CMK (cell line): ENCODE results near the gene TYW3.
"Not testable (repeated sequence)": the region's sequence is repeated elsewhere in the genome, so short reads cannot be mapped to it uniquely, and the experiment has no call there.

Source experiments
- DNase-seq: peaks from one replicate; pipeline ENCODE4 v3.0.0-alpha.2; 2010; ENCODE audit warnings: low read depth

TYW3 gene

GRCh38 chr1:74731399-74732052, 1.4 kb upstream of the TYW3 start:
- peak; percentile 59 for DNase-seq

DNA sequence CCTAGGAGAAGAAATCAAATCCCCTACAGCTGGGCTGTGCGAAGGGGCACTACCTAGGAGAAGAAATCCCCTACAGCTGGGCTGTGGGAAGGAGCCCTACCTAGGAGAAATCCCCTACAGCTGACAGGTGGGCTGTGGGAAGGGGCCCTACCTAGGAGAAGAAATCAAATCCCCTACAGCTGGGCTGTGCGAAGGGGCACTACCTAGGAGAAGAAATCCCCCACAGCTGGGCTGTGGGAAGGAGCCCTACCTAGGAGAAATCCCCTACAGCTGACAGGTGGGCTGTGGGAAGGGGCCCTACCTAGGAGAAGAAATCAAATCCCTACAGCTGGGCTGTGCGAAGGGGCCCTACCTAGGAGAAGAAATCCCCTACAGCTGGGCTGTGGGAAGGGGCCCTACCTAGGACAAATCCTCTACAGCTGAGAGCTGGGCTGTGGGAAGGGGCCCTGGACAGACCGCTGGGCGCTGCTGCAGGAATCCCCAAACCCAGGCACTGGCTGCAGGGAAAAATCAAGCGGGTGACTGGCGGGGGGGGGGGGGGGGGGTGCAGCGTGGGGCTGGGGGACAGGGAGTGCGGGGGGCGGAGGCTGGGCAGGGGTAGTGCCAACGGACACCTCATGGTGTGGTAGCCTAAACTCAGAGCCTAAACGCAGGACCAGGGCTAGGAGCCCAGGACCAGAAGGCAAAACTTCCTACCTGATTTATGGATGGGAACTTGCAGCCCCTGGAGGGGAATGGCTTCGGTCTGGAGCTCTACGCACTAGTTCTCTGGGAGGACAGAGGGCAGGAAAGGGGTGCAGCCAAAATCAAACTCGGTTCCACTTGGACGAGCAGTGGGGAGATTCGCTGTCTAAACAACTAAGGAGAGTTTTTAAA, 643 bp upstream of the TYW3 start:
- DNase-seq: not testable (repeated sequence)

DNA sequence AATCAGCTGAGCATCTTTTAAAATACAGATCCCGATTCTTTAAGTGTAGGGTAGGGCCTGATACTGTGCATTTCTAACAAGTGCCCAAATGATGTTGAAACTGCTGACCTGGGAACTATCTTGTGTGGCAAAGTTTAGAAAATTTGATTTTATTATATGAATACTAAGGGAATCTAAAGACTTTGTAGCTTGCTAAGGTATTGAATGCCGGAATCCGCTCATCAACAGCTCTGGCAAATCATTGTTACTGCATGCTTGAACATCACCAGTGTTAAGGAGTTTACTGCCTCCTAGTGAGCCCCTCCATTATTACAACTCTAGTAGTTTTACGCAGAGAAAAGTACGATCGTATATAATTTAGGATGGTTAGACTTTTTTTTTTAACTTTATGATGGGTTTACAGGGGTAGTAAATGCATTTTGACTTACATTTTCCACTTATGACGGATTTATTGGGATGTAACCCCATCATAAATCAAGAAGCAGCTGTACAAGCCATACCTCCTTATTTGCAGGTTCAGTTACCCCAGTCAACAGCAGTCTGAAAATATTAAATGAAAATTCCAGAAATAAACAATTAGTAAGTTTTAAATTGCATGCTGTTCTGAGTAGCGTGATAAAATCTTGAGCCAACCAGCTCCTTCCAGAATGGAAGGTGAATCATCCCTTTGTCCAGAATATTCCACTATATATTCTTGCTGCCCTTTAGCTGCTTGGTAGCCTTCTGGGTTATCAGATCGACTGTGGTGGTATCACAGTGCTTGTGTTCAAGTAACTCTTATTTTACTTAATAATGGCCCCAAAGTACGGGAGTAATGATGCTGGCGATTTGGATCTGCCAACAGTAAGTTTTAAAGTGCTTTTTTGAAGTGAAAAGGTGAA, 892 bp downstream of the TYW3 start:
- peak; percentile 73 for DNase-seq

- no peak for DNase-seq
Observed at GRCh38 chr1:74737333-74737732, 4.4 kb downstream of the TYW3 start.

- not testable (repeated sequence) for DNase-seq
Observed at GRCh38 chr1:74740307-74740980, 7.5 kb downstream of the TYW3 start.

DNA sequence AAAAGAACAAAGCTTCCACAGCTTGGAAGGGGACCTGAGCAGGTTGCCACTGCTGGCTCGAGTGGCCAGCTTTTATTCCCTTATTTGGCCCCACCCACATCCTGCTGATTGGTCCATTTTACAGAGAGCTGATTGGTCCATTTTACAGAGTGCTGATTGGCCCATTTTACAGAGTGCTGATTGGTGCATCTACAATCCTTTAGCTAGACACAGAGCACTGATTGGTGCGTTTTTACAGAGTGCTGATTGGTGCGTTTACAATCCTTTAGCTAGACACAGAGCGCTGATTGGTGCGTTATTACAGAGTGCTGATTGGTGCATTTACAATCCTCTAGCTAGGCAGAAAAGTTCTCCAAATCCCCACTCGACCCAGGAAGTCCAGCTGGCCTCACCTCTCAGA, 12.3 kb downstream of the TYW3 start:
- DNase-seq: not testable (repeated sequence)

DNA sequence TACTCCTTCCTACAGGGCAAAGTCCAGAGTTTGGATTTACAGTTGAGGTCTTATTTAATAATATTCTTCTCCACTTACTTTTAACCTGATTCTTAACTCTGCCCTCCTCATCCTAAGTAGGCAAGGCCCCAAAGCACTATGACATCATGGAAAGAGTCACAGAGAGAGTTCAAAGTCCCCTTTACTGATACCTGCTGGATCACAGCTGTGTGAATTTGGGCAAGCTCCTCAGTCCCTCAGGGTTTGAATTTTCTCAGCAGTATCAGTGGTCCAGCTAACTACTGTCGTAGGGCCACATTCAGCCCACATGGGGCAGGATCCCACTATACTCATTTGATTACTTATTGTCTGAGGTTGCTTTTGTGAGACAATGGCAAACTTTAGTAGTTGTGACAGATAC, 16.0 kb downstream of the TYW3 start:
- DNase-seq: no peak

GRCh38 chr1:74753104-74753503, 20.2 kb downstream of the TYW3 start:
- no peak for DNase-seq

GRCh38 chr1:74755475-74755874, 22.5 kb downstream of the TYW3 start:
- DNase-seq: no peak

- not testable (repeated sequence) for DNase-seq
Observed at GRCh38 chr1:74756650-74757049, 23.7 kb downstream of the TYW3 start.

DNA sequence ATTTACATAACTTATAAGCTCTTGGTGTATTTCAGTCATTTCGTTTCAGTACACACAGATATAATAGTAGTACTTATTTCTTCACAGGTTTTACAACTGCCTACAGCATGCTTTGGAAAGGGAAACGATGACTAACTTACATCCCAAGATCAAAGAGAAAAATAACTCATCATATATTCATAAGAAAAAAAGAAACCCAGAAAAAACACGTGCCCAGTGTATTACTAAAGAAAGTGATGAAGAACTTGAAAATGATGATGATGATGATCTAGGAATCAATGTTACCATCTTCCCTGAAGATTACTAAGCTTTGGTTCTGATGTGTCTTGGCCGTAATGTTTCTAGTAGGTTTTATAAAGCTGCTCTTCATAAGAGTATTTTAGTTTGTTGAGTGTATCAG, 30.9 kb downstream of the TYW3 start:
- DNase-seq: no peak

DNA sequence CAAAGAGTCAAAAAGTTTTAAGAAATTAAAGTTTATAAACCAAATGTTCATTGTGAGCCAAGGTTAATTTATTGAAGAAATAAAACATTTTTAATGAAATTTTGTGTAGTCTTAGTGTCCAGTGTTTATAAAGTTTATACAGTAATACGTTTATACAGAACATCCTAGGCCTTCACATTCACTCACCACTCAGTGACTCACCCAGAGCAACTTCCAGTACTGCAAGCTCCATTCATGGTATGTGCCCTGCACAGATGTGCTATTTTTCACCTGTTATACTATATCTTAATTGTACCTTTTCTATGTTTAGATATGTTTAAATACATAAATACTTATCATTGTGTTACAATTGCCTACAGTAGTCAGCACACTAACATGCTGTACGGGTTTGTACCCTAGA, 33.6 kb downstream of the TYW3 start:
- no peak for DNase-seq

DNA sequence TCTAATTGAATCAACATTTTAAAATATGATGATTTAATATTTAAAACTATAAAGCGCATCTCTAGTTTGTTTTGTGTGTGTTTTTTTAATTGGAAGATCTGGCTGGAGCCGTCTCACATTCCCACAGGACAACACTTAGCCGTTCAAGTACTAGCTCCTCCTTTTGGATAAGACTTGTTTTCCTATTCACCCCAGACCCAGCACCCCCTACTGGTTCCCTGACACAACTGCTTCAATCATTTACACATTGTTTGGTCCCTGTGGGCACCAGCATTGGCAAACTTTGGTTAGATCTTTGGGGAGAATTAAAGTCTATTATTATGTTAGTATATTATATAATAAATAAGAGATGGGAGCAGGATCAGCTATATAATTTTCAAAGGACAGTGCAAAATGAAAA, 34.5 kb downstream of the TYW3 start:
- peak; percentile 18 for DNase-seq

DNA sequence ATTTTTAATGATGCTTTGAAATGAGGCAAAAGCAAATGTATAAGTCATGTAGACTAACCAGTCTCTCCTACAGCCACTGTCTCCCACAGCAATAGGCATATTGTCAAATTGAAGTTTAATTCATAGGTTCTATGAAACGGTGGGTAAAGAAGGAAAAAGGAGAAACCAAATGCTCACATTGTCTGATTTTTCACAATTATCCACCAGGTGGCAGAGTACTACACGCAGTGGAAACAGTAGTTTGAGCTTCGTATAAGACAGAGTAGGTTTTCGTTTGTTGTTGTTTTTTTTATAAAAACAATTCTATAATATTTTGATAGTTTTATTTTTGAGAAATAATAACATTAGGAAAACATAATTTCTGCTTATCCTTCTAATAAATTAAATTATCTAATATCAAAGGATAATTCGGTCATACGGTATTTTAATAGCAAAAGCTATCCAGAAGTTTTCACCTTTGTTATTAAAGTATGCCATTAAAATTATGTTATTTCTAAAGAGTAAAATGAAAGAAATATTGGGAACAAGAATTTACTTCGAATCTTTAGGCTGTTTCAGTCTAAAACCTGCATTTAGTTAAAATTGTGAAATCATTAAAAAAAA, 39.1 kb downstream of the TYW3 start:
- no peak for DNase-seq

GRCh38 chr1:74772945-74773344, 40.0 kb downstream of the TYW3 start:
- DNase-seq: no peak

GRCh38 chr1:74773582-74773981, 40.6 kb downstream of the TYW3 start:
- no peak for DNase-seq

DNA sequence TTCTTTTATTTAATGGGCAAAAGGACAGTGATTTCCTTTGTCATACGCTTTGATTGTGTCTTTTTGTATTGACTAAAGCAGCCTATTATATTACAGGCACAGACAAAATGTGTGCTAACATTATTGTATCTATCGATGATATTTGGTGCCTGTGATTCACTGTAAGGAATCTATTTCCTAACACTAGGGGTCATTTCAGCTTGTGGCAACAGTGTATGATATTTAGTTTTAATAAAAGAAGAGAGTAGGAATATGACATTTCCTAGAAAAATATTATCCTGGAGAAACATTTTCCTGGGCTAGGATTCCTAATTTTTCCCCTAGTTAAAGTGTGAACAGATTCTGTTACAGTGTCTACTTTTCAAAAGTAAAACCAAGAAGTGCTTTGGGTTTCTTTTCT, 42.8 kb downstream of the TYW3 start:
- DNase-seq: no peak

- DNase-seq: no peak
Observed at GRCh38 chr1:74777525-74777924, 44.6 kb downstream of the TYW3 start.

DNA sequence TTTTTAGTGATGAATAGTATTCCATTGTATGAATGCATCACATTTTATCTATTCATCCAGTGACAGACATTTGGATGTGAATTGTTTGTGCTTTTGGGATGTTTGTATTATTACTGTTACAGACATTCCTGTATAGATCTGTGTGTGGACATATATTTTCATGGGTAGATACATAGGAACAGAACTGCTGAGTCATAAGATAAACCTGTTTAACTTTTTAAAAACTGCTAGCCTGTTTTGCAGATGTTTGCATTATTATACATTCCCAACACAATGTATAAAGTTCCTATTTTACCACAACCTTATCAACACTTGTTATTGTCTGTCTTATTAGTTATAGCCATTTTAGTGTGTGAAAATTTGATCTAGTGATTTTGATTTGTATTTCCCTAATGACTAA, 46.8 kb downstream of the TYW3 start:
- DNase-seq: no peak

- no peak for DNase-seq
Observed at GRCh38 chr1:74780594-74780993, 47.6 kb downstream of the TYW3 start.

DNA sequence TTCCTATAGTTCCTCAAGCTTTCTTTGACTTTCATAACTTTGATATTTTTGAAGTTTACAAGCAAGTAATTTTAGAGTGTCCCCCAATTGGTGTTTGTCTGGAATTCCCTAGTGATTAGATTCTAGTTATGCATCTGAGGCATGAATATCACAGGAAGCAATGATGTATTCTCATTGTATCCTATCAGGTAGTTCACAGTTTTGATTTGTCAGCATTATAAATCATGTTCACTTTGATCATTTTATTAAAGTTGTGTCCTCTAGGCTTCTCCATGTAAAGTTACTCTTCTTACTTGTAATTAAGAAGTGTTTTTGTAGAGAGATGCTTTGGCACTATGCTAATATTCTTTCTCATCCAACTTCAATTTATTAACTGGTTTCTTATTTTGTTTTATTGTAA, 53.0 kb downstream of the TYW3 start:
- no peak for DNase-seq

DNA sequence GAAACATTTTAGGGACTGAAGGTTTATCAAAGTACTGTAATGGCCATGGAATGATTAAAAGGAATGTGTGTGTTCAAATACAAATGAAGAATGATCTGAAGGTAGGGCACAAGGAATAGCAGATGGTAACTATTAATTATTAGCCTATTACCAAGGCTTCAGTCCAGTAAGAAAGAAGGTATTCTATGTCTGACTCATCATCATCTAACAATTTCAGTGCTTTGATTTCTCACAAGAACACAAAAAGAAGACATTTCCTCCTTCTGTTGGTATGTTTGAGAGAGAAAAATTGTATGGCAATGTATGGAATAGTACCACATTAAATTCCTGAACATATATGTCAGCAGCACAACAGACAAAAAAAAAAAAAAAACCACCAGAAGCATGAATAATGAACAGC, 57.5 kb downstream of the TYW3 start:
- no peak for DNase-seq
